ENCODE results near the gene PTPRD.

The PTPRD gene

DNA sequence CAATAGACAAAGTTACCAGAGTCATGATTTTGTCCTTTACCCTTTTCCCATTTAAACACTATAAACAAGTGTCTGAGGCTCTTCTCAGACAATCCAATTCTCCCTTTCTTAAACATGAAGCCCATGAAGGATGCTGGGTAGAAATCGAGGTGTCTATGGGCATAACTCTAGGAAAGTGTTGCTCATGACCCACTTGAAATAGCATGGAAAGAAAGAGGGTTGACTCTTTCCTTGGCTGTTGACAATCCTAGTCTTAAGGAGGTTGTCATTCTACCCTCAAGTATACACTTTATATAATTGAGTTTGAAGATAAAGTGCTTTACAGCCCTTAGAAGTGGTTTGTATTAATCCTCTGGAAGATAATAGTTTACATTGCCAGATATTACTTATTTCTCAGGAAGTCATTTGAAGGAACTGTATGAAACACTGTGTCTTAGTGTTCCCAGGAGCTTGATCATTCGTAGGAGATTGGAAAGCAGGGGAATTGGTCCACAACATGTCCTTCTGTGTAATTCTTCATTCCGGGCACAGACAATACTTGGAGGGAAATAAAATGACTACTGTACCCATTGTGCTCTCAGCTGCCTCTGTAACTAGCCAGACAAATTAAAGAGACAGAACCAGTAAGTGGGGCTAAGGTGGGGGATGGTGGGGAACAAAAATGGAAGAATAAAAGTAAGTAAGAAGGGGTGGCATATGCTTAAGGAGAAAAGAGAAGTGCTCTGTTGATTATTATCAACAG, 1734.9 kb downstream of the PTPRD start:
- Mint-ChIP-seq H3K4me3 (no peak overlapping the region), H3K27ac (no peak overlapping the region), H3K4me1 (ENCODE audit: low read depth) (no peaks in the 10 kb centered on the region)

DNA sequence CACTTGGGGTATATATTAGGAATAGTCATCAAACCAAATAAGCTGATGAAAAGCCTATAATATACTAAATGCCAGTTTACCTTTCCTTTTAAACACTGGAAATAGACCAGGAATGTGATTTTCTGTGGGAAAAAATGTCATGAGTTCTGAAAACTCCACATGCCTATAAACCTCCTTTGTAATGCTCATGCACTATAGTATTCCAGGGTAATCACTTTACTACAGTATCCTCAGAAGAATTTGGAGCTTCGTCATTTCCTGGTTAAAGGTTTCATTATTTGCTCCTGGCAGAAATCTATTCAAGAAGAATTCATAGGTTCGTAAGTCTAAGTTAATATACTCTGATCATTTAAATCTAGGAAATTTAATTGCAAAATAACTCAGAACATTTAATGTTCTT, 1736.5 kb downstream of the PTPRD start:
- Mint-ChIP-seq H3K27ac (no peak overlapping the region), H3K9me3 (peaks cover 4% of the 10 kb centered on the region), H3K4me1 (ENCODE audit: low read depth) (no peaks in the 10 kb centered on the region), H3K27me3 (no peaks in the 10 kb centered on the region), H3K36me3 (ENCODE audit: low read depth) (no peaks in the 10 kb centered on the region), H3K4me3 (no peak overlapping the region)

More for the DNA sequence above, 1734.9 kb downstream of the PTPRD start:
- peaks cover 4% of the 10 kb centered on the region for H3K9me3 Mint-ChIP-seq
- no peaks in the 10 kb centered on the region for H3K36me3 Mint-ChIP-seq (ENCODE audit: low read depth)
- H3K27me3 Mint-ChIP-seq, result no peaks in the 10 kb centered on the region

DNA sequence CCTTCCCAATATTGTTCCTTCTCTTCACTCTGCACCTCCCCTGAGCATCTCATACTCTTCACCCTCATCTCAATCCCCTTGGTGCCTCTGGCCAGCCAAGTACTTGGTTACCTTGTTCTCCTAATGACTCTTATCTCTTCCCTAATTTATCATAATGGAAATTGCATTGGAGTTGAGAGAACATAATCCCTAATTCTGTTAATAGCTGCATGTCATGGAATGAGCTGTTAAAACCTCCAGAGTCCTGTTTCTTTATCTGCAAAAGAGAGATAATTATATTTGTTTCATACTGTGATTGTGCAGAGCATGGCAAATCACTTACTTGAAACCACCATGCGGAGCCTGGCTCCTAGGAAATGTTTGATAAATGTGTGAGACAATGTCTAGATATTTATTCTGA, 1738.3 kb downstream of the PTPRD start:
- Mint-ChIP-seq H3K9me3 (peaks cover 4% of the 10 kb centered on the region), H3K27ac (no peak overlapping the region), H3K36me3 (ENCODE audit: low read depth) (no peaks in the 10 kb centered on the region), H3K4me3 (no peak overlapping the region), H3K27me3 (no peaks in the 10 kb centered on the region), H3K4me1 (ENCODE audit: low read depth) (no peaks in the 10 kb centered on the region)

DNA sequence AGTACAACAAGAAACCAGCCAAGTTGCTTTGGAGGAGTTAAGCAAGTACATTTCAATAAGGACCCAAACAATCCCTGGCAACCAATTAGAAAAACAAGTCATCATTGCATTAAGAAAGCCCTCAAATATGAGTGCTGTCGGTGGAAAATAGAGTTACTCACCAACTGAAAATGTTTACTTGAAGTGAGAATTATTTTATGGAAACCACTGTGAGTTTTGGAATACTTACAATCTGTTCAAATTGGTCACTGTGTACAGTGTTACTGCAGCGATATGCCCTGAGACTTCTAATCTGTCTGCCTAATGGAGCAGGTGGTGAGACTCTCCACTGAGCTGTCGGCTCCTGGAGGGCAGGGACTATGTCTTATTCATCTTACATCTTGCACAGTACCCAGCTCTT, 1740.0 kb downstream of the PTPRD start:
- H3K4me1 Mint-ChIP-seq (ENCODE audit: low read depth), result no peaks in the 10 kb centered on the region
- no peaks in the 10 kb centered on the region for H3K9me3 Mint-ChIP-seq
- H3K36me3 Mint-ChIP-seq (ENCODE audit: low read depth), result no peaks in the 10 kb centered on the region
- H3K4me3 Mint-ChIP-seq, result no peak overlapping the region
- H3K27ac Mint-ChIP-seq, result no peak overlapping the region
- no peaks in the 10 kb centered on the region for H3K27me3 Mint-ChIP-seq

DNA sequence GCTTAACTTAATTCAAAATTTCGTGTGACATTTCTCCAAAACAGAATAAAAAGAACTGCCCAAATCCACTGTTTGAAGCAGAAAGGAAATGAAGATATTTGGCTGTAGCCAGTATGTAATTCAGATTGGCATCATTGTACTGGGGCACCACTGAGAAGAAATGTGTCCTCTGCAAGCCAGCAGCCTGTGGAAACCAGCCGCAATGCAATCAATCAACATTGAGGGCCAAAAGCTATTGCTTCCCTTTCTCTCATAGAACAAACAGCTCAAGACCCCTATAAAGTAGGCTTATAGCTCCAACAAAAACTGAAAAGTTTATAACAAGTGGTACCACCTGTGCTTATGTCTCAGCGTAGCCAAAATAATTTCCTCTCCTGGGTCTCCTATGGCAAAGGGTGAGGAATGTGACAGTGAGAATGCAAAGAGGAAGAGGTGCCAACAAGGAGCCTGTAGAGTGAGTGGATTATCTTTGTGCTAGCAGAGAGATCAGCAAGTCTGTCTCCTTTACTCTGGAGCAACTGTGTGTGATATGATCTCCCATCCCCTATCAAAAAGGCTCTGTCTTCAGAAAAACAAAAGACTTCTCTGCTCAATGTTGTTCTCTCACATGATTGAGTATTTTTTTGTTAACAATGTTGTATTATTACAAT, 1740.9 kb downstream of the PTPRD start:
- Mint-ChIP-seq H3K4me3 (no peak overlapping the region), H3K9me3 (no peaks in the 10 kb centered on the region), H3K36me3 (ENCODE audit: low read depth) (no peaks in the 10 kb centered on the region), H3K27me3 (no peaks in the 10 kb centered on the region), H3K27ac (no peak overlapping the region), H3K4me1 (ENCODE audit: low read depth) (no peaks in the 10 kb centered on the region)

DNA sequence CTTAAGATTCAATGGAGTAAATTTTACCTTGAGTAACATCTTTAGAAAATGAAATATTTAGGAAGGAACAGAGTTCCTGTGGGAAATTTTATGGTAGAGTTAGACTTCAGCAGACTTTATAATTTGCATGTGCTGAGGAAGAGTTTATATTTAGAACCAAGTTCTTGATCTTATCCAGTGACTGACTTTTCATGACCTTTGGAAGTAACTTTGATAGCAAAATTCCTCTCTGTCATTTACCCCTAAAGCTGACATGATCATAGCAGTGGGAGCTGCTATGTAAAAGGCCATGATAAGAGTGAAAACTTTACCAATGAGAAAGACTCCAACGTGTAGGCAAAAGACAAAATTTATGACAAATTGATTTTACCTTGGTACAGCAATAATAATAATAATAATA, 1741.4 kb downstream of the PTPRD start:
- H3K4me1 Mint-ChIP-seq (ENCODE audit: low read depth), result no peaks in the 10 kb centered on the region
- H3K27ac Mint-ChIP-seq, result no peak overlapping the region
- H3K27me3 Mint-ChIP-seq, result peaks cover 2% of the 10 kb centered on the region
- H3K4me3 Mint-ChIP-seq, result no peak overlapping the region
- no peaks in the 10 kb centered on the region for H3K9me3 Mint-ChIP-seq
- H3K36me3 Mint-ChIP-seq (ENCODE audit: low read depth), result no peaks in the 10 kb centered on the region

DNA sequence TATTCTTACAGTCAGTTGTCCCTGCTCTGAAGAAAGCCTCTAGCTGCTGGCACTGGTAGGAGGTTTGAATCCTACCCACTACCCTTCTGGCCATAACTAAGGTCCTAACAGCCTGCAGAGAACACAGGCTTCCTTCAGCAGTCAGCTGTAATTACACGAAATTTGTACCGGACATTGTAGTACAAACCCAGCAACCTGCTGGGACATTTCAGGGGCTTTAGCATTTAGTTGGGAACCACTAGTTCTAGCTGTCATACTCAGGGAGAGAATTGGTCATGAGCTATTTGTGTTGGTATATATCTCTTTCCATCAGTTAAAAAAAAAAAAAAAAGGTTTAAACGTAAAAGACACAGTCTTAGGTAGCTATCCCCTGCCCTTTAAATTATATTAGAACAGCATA, 1743.0 kb downstream of the PTPRD start:
- H3K27ac Mint-ChIP-seq, result no peak overlapping the region
- H3K27me3 Mint-ChIP-seq, result peaks cover 6% of the 10 kb centered on the region
- no peaks in the 10 kb centered on the region for H3K9me3 Mint-ChIP-seq
- no peaks in the 10 kb centered on the region for H3K36me3 Mint-ChIP-seq (ENCODE audit: low read depth)
- no peaks in the 10 kb centered on the region for H3K4me1 Mint-ChIP-seq (ENCODE audit: low read depth)
- no peak overlapping the region for H3K4me3 Mint-ChIP-seq

DNA sequence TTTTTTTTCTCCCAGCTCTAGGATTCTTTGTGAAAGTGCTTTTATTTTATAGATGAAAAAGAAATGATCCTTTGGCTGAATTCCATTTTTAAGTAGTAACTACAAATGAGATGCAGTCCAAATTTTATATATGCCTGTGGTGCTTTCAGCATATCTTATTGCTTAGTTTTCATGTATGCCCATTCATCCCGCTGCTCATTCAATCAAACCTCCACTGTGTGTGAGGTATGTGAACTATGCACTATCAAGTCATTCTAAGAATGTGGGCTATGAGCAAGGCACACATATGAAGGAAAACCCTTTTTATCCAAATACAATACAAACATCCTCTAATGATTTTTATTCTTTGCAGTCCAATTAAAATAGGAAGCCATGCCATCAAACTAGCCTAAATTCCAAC, 1744.2 kb downstream of the PTPRD start:
- H3K36me3 Mint-ChIP-seq (ENCODE audit: low read depth), result no peaks in the 10 kb centered on the region
- no peak overlapping the region for H3K4me3 Mint-ChIP-seq
- no peak overlapping the region for H3K27ac Mint-ChIP-seq
- no peaks in the 10 kb centered on the region for H3K4me1 Mint-ChIP-seq (ENCODE audit: low read depth)
- H3K27me3 Mint-ChIP-seq, result peaks cover 6% of the 10 kb centered on the region
- H3K9me3 Mint-ChIP-seq, result no peaks in the 10 kb centered on the region

DNA sequence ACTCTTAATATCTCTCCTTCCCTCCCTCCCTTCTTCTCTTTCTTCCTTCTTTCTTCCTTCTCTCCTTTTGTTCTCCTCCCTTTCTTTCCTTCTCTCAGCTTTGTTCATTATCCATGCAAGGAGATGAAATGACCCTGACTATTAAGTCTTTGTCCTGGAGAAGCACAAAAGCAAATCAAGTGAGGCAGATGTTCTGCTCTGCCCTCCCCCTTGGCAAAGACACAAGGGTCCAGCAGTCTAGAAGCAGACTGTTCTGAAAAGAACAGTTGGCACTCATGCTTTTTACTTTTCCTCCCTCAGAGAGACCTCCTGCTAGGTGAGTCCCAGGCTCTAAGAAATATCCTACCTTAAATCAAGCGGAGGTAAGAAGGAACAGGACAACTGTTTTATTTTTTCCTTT, 1745.7 kb downstream of the PTPRD start:
- no peak overlapping the region for H3K27ac Mint-ChIP-seq
- H3K36me3 Mint-ChIP-seq (ENCODE audit: low read depth), result no peaks in the 10 kb centered on the region
- H3K4me3 Mint-ChIP-seq, result no peak overlapping the region
- no peaks in the 10 kb centered on the region for H3K9me3 Mint-ChIP-seq
- H3K27me3 Mint-ChIP-seq, result peaks cover 6% of the 10 kb centered on the region
- H3K4me1 Mint-ChIP-seq (ENCODE audit: low read depth), result no peaks in the 10 kb centered on the region

DNA sequence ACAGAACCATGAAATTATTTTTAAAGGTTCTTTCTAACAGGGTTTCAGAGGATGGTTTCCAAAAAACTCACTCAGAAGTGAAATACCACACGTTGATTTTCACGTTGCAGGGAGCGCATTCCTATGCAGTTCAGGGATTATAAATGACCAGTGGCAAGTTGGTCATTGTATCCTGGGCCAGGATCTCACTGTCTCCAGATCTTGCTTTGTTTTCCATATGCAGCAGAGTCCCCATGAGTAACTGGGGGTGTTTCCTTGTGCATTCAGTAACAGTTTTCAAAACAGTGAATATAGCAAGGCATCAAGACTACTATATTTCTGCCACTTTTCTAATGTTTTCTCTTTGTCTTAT, 1748.3 kb downstream of the PTPRD start:
- H3K4me3 Mint-ChIP-seq, result no peak overlapping the region

DNA sequence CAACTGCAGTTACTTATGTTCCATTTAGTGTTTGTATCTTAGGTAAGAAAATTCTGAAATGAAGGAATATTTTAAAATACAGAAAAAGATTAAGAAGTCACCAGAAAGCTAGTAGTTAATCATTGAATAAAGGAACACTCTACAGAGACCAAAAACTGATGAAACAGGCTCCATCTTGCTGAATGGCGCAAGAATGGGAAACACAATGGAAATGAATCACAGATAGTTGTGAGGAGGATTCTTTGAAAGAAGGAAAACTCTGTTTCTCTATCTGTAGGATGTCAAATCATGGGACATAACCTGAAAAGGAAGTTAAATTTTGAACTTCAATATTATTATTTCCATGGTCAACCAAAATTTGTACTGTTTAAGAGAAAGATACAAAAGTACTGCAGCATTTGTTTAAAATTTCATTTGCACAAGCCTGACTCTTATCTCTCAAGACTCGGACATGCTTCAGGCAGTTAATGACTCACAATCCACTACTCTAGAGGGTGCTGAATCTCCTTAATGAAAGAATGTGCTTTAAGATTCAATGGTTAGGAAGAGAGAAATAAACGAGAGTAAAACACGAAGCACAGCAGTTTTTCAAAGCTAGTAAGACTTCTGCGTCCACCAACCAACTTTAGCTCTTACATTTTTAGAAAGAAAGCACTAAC, 1748.8 kb downstream of the PTPRD start:
- Mint-ChIP-seq H3K9me3 (no peaks in the 10 kb centered on the region), H3K4me1 (ENCODE audit: low read depth) (no peaks in the 10 kb centered on the region), H3K36me3 (ENCODE audit: low read depth) (no peaks in the 10 kb centered on the region), H3K4me3 (no peak overlapping the region), H3K27ac (no peak overlapping the region), H3K27me3 (peaks cover 21% of the 10 kb centered on the region)

More for the DNA sequence above, 1748.3 kb downstream of the PTPRD start:
- no peaks in the 10 kb centered on the region for H3K4me1 Mint-ChIP-seq (ENCODE audit: low read depth)
- no peaks in the 10 kb centered on the region for H3K9me3 Mint-ChIP-seq
- H3K27ac Mint-ChIP-seq, result no peak overlapping the region
- H3K36me3 Mint-ChIP-seq (ENCODE audit: low read depth), result no peaks in the 10 kb centered on the region
- peaks cover 16% of the 10 kb centered on the region for H3K27me3 Mint-ChIP-seq

DNA sequence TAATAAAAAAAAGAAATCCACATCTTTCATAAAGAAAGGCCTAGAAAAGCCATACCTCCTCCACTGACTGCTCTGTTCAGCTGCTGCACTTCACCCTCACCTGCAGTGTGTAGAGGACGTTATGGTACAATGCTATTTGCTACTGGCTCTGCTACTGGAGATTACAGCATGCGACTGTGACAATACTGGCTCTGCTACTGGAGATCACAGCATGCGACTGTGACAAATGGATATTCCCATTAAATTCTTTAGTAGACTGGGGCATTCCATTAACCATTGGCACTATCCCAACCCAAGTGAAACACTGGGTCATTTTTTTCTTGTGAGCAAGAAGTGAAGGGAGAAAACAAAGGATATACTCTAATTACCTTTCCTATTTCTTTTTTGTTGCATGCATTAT, 1749.7 kb downstream of the PTPRD start:
- Mint-ChIP-seq H3K36me3 (ENCODE audit: low read depth) (no peaks in the 10 kb centered on the region), H3K27ac (no peak overlapping the region), H3K4me1 (ENCODE audit: low read depth) (peaks cover 5% of the 10 kb centered on the region), H3K27me3 (peaks cover 31% of the 10 kb centered on the region), H3K4me3 (no peak overlapping the region), H3K9me3 (no peaks in the 10 kb centered on the region)

DNA sequence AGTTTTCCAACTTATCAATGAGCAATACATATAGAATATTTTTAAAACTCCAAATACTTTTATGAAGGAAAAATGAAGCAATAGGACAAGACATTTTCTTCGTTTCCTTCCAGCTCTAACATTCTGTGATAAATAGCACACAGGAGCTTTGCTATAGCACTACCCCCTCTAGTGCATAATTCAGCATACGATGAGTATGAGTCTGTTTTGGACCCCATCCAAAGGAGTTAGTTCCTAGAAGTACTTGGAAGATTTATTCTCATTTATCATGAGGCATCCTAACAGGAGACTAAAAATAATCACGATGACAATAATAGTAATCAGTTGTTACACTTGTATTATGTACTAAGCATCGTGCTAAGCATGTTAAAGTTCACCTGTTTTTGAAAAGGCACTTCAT, 1751.9 kb downstream of the PTPRD start:
- Mint-ChIP-seq H3K27ac (no peak overlapping the region), H3K27me3 (peaks cover 40% of the 10 kb centered on the region), H3K9me3 (no peaks in the 10 kb centered on the region), H3K36me3 (ENCODE audit: low read depth) (no peaks in the 10 kb centered on the region), H3K4me3 (no peak overlapping the region), H3K4me1 (ENCODE audit: low read depth) (peaks cover 11% of the 10 kb centered on the region)

DNA sequence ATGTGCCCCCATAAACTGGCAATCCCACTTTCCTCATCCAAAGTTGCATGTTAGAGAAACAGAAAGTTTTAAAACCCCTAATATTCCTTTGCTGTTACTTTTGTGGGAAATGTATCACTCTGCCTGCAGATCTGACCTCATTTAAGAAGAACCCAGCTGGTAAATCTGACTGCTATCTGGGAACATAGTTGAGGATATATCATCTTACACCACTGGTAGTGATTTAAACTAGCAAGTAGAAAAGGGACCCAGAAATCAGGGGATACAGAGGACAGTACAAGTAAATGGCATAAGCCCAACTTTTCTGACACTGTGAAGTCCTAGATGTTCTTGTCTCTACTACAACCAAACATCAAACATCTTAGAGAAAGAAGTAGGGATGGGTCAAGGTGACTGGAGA, 1752.7 kb downstream of the PTPRD start:
- peaks cover 11% of the 10 kb centered on the region for H3K4me1 Mint-ChIP-seq (ENCODE audit: low read depth)
- H3K4me3 Mint-ChIP-seq, result no peak overlapping the region
- no peak overlapping the region for H3K27ac Mint-ChIP-seq
- H3K27me3 Mint-ChIP-seq, result peaks cover 47% of the 10 kb centered on the region
- no peaks in the 10 kb centered on the region for H3K36me3 Mint-ChIP-seq (ENCODE audit: low read depth)
- H3K9me3 Mint-ChIP-seq, result no peaks in the 10 kb centered on the region

DNA sequence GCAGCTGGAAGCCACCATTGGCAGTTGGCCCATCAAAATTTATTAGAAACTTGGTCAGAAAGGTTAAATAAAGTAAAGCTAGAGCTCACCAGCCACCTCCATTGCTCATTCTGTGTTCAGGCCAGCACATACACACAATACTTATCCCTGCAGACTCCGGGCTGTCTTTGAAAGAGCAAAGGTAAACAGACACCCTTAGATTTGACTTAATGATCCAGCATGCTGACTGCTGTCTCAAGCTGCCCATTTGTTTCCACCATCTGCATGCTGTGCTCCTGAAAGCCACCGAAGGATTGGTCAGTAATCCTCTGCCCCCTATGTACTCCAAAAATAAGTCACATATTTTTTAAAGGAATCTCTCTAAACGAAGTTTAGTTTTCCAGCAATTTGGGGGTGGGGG, 1753.4 kb downstream of the PTPRD start:
- H3K4me1 Mint-ChIP-seq (ENCODE audit: low read depth), result peaks cover 11% of the 10 kb centered on the region
- no peak overlapping the region for H3K27ac Mint-ChIP-seq
- no peaks in the 10 kb centered on the region for H3K9me3 Mint-ChIP-seq
- H3K36me3 Mint-ChIP-seq (ENCODE audit: low read depth), result no peaks in the 10 kb centered on the region
- H3K27me3 Mint-ChIP-seq, result peaks cover 54% of the 10 kb centered on the region
- no peak overlapping the region for H3K4me3 Mint-ChIP-seq
